ENCODE data around the gene LRRC1. TPM values are rescaled to one million over a fixed set of nuclear protein-coding genes. Genes with fewer than 3 reads are reported as not detected.

Gene LRRC1
- total RNA-seq, 1 experiment from 2014 or later = 10.3 TPM

DNA sequence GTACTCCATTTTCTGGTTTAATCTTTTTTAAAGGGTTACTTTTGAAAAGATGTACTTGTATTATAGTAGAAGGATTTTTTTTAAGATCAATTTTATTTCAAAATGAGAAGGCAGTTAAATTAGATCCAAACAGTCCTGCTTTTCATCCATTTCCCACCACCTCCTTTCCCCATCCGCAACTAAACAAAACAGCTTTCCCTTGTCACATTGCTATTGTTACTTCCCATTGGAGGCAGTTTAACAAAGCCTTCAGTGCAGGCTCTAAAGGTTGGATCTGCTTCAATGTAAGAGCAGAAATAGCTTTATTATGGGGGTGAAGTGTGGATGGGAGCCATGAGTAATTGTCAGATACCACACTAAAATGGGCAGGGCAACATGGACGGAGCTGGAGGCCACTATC is 65.7 kb downstream of the LRRC1 start:
- H3K4me2 ChIP-seq (ENCODE audit: insufficient read depth, insufficient read length, low read length) = no peak overlapping the region
- no peak overlapping the region for H3K4me3 Mint-ChIP-seq
- H3K27me3 Mint-ChIP-seq (ENCODE audit: low read depth) = no peaks in the 10 kb centered on the region
- no peak overlapping the region for H3K56ac ChIP-seq (ENCODE audit: insufficient read length, low read depth, low read length)
- H4K91ac ChIP-seq (ENCODE audit: insufficient read length, low read depth, low read length) = no peak overlapping the region
- no peak overlapping the region for H3K27ac ChIP-seq (ENCODE audit: insufficient read length, low read depth, low read length)
- no peak overlapping the region for H4K8ac ChIP-seq (replicated peaks; ENCODE audit: insufficient read length, low read depth, low read length)
- H3K27ac Mint-ChIP-seq = peak overlapping the region in 1 of 3 experiments; percentile 17; a peak in 1 of 7 replicates
- H3K4ac ChIP-seq (ENCODE audit: low read depth, low read length) = no peak overlapping the region
- H3K9ac ChIP-seq (ENCODE audit: extremely low read depth, insufficient read length, low read length) = no peak overlapping the region
- no peaks in the 10 kb centered on the region for H3K36me3 Mint-ChIP-seq (ENCODE audit: insufficient read depth in 1 of 3, low read depth in 3 of 3)
- no CpG with 5 or more reads among the region's 2 CpGs for WGBS (ENCODE audit: extremely low coverage, insufficient read length, low lambda C conversion rate)
- no peaks in the 10 kb centered on the region for H3K9me3 Mint-ChIP-seq
- peaks cover 3% of the 10 kb centered on the region for H3K79me1 ChIP-seq (ENCODE audit: insufficient read depth, low read depth, low read length, poor library complexity, severe bottlenecking)
- TF ChIP-seq CTCF (conservative IDR thresholded peaks at IDR 0.05) = no peak
- no peak overlapping the region for H2BK20ac ChIP-seq (ENCODE audit: low read depth, low read length, poor library complexity, severe bottlenecking)
- H2BK12ac ChIP-seq (ENCODE audit: insufficient read length, low read depth, low read length) = no peak overlapping the region
- peaks cover 21 to 29% of the 10 kb centered on the region in 2 experiments for H3K4me1 Mint-ChIP-seq
- no peaks in the 10 kb centered on the region for H3K79me2 ChIP-seq (ENCODE audit: insufficient read depth, low read length)
- no peak overlapping the region for H4K5ac ChIP-seq (ENCODE audit: insufficient read length, low read depth, low read length)
- H2BK120ac ChIP-seq (ENCODE audit: low read depth, low read length, poor library complexity, severe bottlenecking) = no peak overlapping the region
- no peak overlapping the region for H2BK15ac ChIP-seq (ENCODE audit: low read depth, low read length)
- no peak overlapping the region for H2BK5ac ChIP-seq (ENCODE audit: insufficient read length, low read length)
- H2AK5ac ChIP-seq (ENCODE audit: insufficient read length, low read length) = no peak overlapping the region
- H3T11ph ChIP-seq (ENCODE audit: low read length) = no peak overlapping the region
- H3K4me1 ChIP-seq (ENCODE audit: insufficient read depth, low read length) = no peaks in the 10 kb centered on the region
- H3K23ac ChIP-seq (ENCODE audit: insufficient read length, low read depth, low read length) = no peak overlapping the region
- H3K18ac ChIP-seq (ENCODE audit: insufficient read length, low read depth, low read length) = no peak overlapping the region
- H3K9me3 ChIP-seq (ENCODE audit: control insufficient read depth, low read depth, low read length) = no peaks in the 10 kb centered on the region
- no peak overlapping the region for H3K14ac ChIP-seq (ENCODE audit: insufficient read depth, low read length)
- H2AFZ ChIP-seq (ENCODE audit: low read length) = no peak overlapping the region
- peaks cover 3% of the 10 kb centered on the region for H4K20me1 ChIP-seq (ENCODE audit: control insufficient read depth, insufficient read depth, insufficient read length)
- H3K23me2 ChIP-seq (ENCODE audit: insufficient read length, low read depth, low read length, poor library complexity, severe bottlenecking) = no peaks in the 10 kb centered on the region
- H3K27me3 ChIP-seq (ENCODE audit: insufficient read depth, low read length) = no peaks in the 10 kb centered on the region
- DNase-seq = no peak

Measured in H9 (cell line).